BE2C (cell line): Measurements from ENCODE around the gene RBMS1.

ENCODE experiments used
- DNase-seq: peaks from one replicate; pipeline ENCODE4 v3.0.0-alpha.2; 2020
- H3K27me3 ChIP-seq: fragments of 250-450 bp; sonication (Bioruptor Pico); 2 replicates; pipeline ENCODE4 v1.5.1; 2020; ENCODE audit warnings: mild to moderate bottlenecking
- H3K36me3 ChIP-seq: fragments of 250-450 bp; sonication (Bioruptor Pico); 2 replicates; pipeline ENCODE4 v1.5.1; 2020; ENCODE audit warnings: mild to moderate bottlenecking
- H3K4me1 ChIP-seq: fragments of 250-450 bp; sonication (Bioruptor Pico); 2 replicates; pipeline ENCODE4 v1.5.1; 2020
- H3K4me3 ChIP-seq: 2 replicates; pipeline ENCODE4 v1.5.1; 2011; ENCODE audit warnings: low read depth, low read length
- H3K9me3 ChIP-seq: fragments of 250-450 bp; sonication (Bioruptor Pico); 2 replicates; pipeline ENCODE4 v1.5.1; 2020
- TF ChIP-seq, protein P1 (sequence below): IDR thresholded peaks from 2 replicates; pipeline ENCODE4 v1.5.1; 2012; ENCODE audit warnings: mild to moderate bottlenecking, low read depth, low read length

RBMS1 gene

DNA sequence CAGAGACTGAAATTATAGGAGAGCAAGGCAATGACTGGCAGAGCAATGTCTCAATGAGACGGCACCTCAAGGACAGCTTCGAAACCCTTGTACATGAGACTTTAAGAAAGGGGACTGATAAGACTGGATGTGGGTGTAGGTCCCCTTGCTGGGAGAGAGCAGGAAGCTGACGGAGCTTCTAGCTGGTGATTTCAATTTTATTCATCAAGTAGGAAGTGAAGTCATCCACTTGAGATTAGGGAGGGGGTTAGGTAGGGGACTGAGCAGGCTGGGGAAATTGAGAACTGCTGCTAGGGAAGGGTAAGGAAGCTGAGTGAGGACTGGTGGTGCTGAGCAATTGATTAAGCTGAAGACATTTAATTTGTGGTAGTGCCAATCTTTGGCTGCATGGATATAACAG lies 194.1 kb downstream of the RBMS1 start:
- no peaks in the 10 kb centered on the region for H3K9me3 ChIP-seq
- TF ChIP-seq, protein P1, sequence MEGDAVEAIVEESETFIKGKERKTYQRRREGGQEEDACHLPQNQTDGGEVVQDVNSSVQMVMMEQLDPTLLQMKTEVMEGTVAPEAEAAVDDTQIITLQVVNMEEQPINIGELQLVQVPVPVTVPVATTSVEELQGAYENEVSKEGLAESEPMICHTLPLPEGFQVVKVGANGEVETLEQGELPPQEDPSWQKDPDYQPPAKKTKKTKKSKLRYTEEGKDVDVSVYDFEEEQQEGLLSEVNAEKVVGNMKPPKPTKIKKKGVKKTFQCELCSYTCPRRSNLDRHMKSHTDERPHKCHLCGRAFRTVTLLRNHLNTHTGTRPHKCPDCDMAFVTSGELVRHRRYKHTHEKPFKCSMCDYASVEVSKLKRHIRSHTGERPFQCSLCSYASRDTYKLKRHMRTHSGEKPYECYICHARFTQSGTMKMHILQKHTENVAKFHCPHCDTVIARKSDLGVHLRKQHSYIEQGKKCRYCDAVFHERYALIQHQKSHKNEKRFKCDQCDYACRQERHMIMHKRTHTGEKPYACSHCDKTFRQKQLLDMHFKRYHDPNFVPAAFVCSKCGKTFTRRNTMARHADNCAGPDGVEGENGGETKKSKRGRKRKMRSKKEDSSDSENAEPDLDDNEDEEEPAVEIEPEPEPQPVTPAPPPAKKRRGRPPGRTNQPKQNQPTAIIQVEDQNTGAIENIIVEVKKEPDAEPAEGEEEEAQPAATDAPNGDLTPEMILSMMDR: no peak
- H3K4me3 ChIP-seq: no peak overlapping the region
- peaks cover 7% of the 10 kb centered on the region for H3K36me3 ChIP-seq
- H3K4me1 ChIP-seq: no peaks in the 10 kb centered on the region; the same call in 1 of the 2 replicates
- no peaks in the 10 kb centered on the region for H3K27me3 ChIP-seq
- DNase-seq: no peak

GRCh38 chr2:160298960-160299359 lies 194.6 kb downstream of the RBMS1 start:
- Histone ChIP-seq H3K4me1 (no peaks in the 10 kb centered on the region; the same call in 1 of the 2 replicates), H3K27me3 (no peaks in the 10 kb centered on the region), H3K4me3 (no peak overlapping the region), H3K36me3 (peaks cover 7% of the 10 kb centered on the region), H3K9me3 (no peaks in the 10 kb centered on the region)
- TF ChIP-seq, protein P1: no peak
- DNase-seq: no peak

DNA sequence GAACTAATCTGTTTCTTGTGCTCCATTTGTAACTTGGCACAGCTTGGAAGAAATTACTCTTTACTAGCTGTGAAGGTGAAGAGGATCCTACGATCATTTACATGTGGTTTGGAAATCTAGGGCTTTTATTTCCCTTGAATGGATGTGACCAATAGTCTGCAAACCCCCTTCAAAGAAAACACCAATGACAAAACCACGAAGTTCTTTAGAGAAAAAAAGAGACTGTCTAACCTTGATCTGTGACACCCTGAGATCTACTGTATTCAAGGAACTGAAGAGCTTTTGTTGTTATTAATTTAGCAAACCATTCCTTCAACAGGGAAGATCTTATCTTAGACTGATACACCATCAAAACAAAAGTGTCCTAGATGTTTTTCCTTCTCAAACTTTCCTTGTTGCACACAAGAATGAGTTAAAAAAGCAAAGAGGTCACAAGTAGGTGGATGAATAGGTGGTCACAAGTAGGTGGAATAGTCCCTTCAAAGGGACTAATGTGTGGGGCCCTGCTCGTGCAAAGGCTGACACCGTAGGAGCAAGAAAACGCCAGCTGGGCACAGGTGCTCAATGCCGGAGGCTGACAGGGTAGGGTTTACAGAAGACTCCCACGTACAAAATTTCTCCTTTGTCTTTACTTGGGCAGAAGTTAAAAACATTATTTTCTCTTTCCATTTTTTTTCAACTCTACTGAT lies 197.9 kb downstream of the RBMS1 start:
- Histone ChIP-seq H3K4me3 (no peak overlapping the region), H3K9me3 (no peaks in the 10 kb centered on the region), H3K4me1 (peaks cover 6% of the 10 kb centered on the region), H3K27me3 (no peaks in the 10 kb centered on the region), H3K36me3 (peaks cover 3% of the 10 kb centered on the region)
- TF ChIP-seq, protein P1: no peak
- no peak for DNase-seq

DNA sequence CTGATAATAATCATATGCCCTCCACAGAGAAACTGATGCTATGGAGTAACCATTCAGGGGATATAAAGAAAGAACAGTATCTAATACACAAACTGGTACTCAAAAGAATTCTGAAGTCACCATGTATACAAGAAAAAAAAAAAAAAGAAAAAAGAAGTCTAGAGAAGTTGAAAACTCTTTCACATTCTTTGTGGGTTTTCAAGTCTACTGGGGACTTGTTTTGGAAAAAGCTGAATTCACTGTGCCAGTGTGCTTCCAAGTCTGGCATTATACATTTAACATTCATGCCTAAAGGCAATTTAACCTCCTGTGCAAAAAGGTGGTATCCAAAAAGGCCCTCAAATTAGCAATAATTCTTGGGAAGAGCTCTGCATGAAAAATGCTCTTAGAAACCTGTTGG lies 198.7 kb downstream of the RBMS1 start:
- H3K27me3 ChIP-seq: no peaks in the 10 kb centered on the region
- TF ChIP-seq, protein P1: no peak
- H3K4me3 ChIP-seq: no peak overlapping the region
- H3K36me3 ChIP-seq: no peaks in the 10 kb centered on the region; the same call in 1 of the 2 replicates
- H3K4me1 ChIP-seq: peaks cover 6% of the 10 kb centered on the region
- no peaks in the 10 kb centered on the region for H3K9me3 ChIP-seq
- no peak for DNase-seq

DNA sequence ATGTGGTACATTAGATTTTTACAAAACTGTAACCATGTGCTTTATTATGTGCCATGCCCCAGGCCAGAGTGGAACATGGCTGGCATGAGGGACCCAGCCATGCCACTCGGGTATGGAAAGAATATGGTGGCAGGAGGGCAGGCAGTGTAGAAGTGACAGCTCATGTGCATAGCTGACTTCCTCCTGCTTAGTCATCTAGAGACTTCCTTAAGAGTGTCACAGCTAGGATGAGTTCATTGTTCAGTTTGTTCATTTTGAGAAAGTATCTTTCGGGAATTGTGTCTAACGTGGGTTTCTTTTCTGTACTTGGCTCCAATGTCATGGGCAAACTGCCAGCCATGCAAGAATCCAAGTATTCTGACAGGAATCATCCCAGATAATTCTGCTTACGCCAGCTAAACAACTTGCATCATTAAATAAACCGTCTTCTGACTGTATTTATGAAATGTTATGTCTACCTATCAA lies 199.2 kb downstream of the RBMS1 start:
- TF ChIP-seq, protein P1: no peak
- no peak overlapping the region for H3K4me3 ChIP-seq
- peaks cover 6% of the 10 kb centered on the region for H3K4me1 ChIP-seq
- no peaks in the 10 kb centered on the region for H3K27me3 ChIP-seq
- no peak for DNase-seq
- H3K9me3 ChIP-seq: no peaks in the 10 kb centered on the region
- no peaks in the 10 kb centered on the region; the same call in 1 of the 2 replicates for H3K36me3 ChIP-seq

- no peak for DNase-seq
- no peaks in the 10 kb centered on the region for H3K27me3 ChIP-seq
- TF ChIP-seq, protein P1: no peak
- H3K4me1 ChIP-seq: peaks cover 6% of the 10 kb centered on the region
- no peaks in the 10 kb centered on the region for H3K9me3 ChIP-seq
- H3K36me3 ChIP-seq: no peaks in the 10 kb centered on the region; the same call in 1 of the 2 replicates
- H3K4me3 ChIP-seq: no peak overlapping the region
Measured at GRCh38 chr2:160293391-160294091, 200.1 kb downstream of the RBMS1 start.
